Measurements from ENCODE around the gene TFF2. TPM values are rescaled to one million over a fixed set of nuclear protein-coding genes. Genes with fewer than 3 reads are reported as not detected.

Gene TFF2, protein sequence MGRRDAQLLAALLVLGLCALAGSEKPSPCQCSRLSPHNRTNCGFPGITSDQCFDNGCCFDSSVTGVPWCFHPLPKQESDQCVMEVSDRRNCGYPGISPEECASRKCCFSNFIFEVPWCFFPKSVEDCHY
- total RNA-seq (not detected), total RNA-seq (0 to 0.13 (median 0) reads per million in 172 experiments)
- polyA plus RNA-seq (2013, experiment 1 of 2) = not detected
- polyA plus RNA-seq (2013, experiment 2 of 2) = not detected

DNA sequence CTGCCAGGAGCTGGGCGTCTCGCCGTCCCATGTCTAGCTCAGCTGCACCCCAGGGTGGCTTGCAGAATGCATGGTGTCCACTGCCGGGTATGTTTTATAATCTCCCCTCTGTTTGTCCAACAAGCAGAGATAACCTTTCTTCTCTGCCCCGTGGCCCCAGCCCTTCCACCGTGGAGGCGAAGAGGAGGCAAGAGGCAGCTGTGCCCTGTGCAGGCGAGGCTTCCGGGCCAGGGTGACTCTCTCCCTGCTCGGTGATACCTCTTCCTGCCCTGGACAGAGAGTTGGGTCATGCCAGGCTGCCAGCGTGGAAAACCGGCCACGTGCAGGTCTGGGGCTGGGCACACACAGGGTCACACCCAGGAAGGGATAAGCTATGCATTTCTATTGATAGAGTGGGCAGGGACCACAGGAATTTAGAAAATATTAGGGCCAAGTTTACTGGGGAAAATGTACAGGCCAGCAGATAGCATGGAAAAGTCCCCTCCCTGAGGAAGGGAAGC lies at the start of gene TFF2:
TSS of gene TFF2 (minus strand) at position 68 of the 500 bp plus-strand sequence. CDS start at position 31, 37 bp downstream.
- Mint-ChIP-seq H3K4me3 (no peak within 1 kb of the TSS), H3K27ac (no peak within 1 kb of the TSS), H3K36me3 (ENCODE audit: low read depth) (no peaks in the 10 kb centered on the region), H3K27me3 (no peaks in the 10 kb centered on the region), H3K4me1 (ENCODE audit: low read depth) (no peaks in the 10 kb centered on the region), H3K9me3 (peaks cover 7% of the 10 kb centered on the region)
- DNase-seq = peak in 1 of 14 experiments; percentile 22
- POLR2A ChIA-PET = no interaction called here
- Histone ChIP-seq H3K9me3 (ENCODE audit: control insufficient read depth in 1 of 2, insufficient read depth in 1 of 2, low read length in 2 of 2) (peaks cover 0 to 8% of the 10 kb centered on the region in 2 experiments), H3K4me1 (ENCODE audit: insufficient read depth, low read length) (no peaks in the 10 kb centered on the region), H3K36me3 (ENCODE audit: insufficient read depth, low read length) (no peaks in the 10 kb centered on the region), H3K4me3 (ENCODE audit: low read length) (no peak within 1 kb of the TSS), H3K27me3 (ENCODE audit: control insufficient read depth in 1 of 2, insufficient read depth in 2 of 2, low read length in 2 of 2) (no peaks in the 10 kb centered on the region), H3K27ac (ENCODE audit: low read depth in 1 of 2, low read length in 2 of 2) (no peak within 1 kb of the TSS)
- intact Hi-C loops (cut with DNase I, micrococcal nuclease) = no loop called here
- TF ChIP-seq, protein P1, sequence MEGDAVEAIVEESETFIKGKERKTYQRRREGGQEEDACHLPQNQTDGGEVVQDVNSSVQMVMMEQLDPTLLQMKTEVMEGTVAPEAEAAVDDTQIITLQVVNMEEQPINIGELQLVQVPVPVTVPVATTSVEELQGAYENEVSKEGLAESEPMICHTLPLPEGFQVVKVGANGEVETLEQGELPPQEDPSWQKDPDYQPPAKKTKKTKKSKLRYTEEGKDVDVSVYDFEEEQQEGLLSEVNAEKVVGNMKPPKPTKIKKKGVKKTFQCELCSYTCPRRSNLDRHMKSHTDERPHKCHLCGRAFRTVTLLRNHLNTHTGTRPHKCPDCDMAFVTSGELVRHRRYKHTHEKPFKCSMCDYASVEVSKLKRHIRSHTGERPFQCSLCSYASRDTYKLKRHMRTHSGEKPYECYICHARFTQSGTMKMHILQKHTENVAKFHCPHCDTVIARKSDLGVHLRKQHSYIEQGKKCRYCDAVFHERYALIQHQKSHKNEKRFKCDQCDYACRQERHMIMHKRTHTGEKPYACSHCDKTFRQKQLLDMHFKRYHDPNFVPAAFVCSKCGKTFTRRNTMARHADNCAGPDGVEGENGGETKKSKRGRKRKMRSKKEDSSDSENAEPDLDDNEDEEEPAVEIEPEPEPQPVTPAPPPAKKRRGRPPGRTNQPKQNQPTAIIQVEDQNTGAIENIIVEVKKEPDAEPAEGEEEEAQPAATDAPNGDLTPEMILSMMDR (IDR thresholded peaks at IDR 0.05) = no peak
- ATAC-seq (ENCODE audit: poor library complexity) = no peak
- CTCF ChIA-PET = no interaction called here

DNA sequence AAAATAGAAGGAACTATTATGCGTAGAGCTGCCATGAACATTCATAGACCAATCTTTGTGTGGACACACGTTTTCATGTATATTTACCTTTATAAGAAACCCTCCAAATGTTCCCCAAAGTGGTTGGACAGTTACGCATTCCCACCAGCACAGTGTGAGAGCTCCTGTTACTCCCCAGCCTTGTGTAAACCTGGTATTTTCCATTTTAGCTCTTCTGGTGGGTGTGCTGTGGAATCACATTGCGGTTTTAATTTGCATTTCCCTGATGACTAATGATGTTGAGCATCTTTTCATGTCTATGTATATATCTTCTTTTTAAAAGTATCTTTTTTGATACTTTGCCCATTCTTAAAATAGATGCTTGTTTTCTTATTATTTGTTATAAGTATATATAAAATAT lies 49.7 kb upstream of the TFF2 start:
- Histone ChIP-seq H3K27ac (ENCODE audit: low read depth in 1 of 2, low read length in 2 of 2) (no peak overlapping the region), H3K4me3 (ENCODE audit: low read length) (no peak overlapping the region), H3K36me3 (ENCODE audit: insufficient read depth, low read length) (no peaks in the 10 kb centered on the region), H3K9me3 (ENCODE audit: control insufficient read depth in 1 of 2, insufficient read depth in 1 of 2, low read length in 2 of 2) (peaks cover 0 to 8% of the 10 kb centered on the region in 2 experiments), H3K4me1 (ENCODE audit: insufficient read depth, low read length) (peaks cover 47% of the 10 kb centered on the region), H3K27me3 (ENCODE audit: control insufficient read depth in 1 of 2, insufficient read depth in 2 of 2, low read length in 2 of 2) (no peaks in the 10 kb centered on the region)
- peaks cover 17% of the 10 kb centered on the region for H3K36me3 Mint-ChIP-seq (ENCODE audit: low read depth)
- TF ChIP-seq, protein P1 (IDR thresholded peaks at IDR 0.05) = no peak
- peaks cover 68% of the 10 kb centered on the region for H3K4me1 Mint-ChIP-seq (ENCODE audit: low read depth)
- H3K27me3 Mint-ChIP-seq = no peaks in the 10 kb centered on the region
- intact Hi-C loops (cut with DNase I, micrococcal nuclease) = loop anchor here in 1 of 2 experiments (5.0 kb wide), 1 partner anchor 63 kb away; no protein-coding TSS in a partner anchor
- peak overlapping the region; percentile 79 for H3K27ac Mint-ChIP-seq
- ChIA-PET POLR2A (interaction anchor here (1.0 kb wide), 1 partner anchor 10 kb away, joined by 3 read pairs; no protein-coding TSS in a partner anchor), CTCF (interaction anchor here (1.2 to 1.3 kb wide), 3 partner anchors 11 to 62 kb away, joined by 3 to 4 read pairs (median 3); no protein-coding TSS in a partner anchor)
- peak overlapping the region; percentile 57 for H3K4me3 Mint-ChIP-seq
- peaks cover 7% of the 10 kb centered on the region for H3K9me3 Mint-ChIP-seq
- peak in 3 of 14 experiments; percentile 39 to 58 (median 54) for DNase-seq
- no peak for ATAC-seq (ENCODE audit: poor library complexity)

DNA sequence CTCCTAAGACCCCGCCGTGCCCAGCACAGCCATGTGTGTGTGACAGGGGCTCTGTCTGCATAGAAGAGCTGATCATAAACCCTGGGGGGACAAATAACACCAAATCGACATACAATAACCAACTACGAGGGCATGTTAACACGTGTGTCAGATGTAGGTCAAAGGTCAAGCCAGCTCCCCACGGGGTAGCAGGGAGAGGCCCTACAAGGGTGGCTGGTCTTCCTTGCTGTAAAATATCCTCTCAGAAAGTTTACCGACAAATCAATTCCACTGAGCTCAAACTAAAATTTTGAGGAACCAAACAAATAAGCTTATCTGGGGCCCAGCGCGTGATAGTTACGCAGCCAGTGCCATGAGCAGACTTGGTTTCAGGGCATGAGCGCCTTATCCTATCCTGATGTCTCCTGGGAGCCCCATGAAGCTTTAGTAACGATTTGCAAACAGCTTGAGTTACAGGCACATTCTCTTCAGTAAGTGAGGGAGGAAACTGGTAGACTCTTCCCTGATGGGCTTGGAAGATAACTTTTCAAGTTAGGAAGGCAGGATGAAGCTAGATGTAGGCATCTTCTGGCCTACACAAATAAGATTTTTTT lies 47.7 kb upstream of the TFF2 start:
- Mint-ChIP-seq H3K9me3 (peaks cover 7% of the 10 kb centered on the region), H3K27ac (peak overlapping the region; percentile 69), H3K36me3 (ENCODE audit: low read depth) (peaks cover 1% of the 10 kb centered on the region), H3K4me3 (peak overlapping the region; percentile 4), H3K27me3 (no peaks in the 10 kb centered on the region), H3K4me1 (ENCODE audit: low read depth) (peaks cover 64% of the 10 kb centered on the region)
- Histone ChIP-seq H3K27ac (ENCODE audit: low read depth in 1 of 2, low read length in 2 of 2) (peak overlapping the region in 1 of 2 donors; percentile 37), H3K36me3 (ENCODE audit: insufficient read depth, low read length) (no peaks in the 10 kb centered on the region), H3K9me3 (ENCODE audit: control insufficient read depth in 1 of 2, insufficient read depth in 1 of 2, low read length in 2 of 2) (peaks cover 0 to 8% of the 10 kb centered on the region in 2 experiments), H3K4me3 (ENCODE audit: low read length) (no peak overlapping the region), H3K27me3 (ENCODE audit: control insufficient read depth in 1 of 2, insufficient read depth in 2 of 2, low read length in 2 of 2) (no peaks in the 10 kb centered on the region), H3K4me1 (ENCODE audit: insufficient read depth, low read length) (peaks cover 49% of the 10 kb centered on the region)
- POLR2A ChIA-PET = interaction anchor here (0.8 to 1.9 kb wide), 5 partner anchors 10 to 27 kb away, joined by 3 to 15 read pairs (median 5); no protein-coding TSS in a partner anchor
- TF ChIP-seq, protein P1 (IDR thresholded peaks at IDR 0.05) = no peak
- DNase-seq = no peak
- ATAC-seq (ENCODE audit: poor library complexity) = no peak
- intact Hi-C loops (cut with DNase I, micrococcal nuclease) = loop anchor here in 1 of 2 experiments (5.0 kb wide), 1 partner anchor 39 kb away; no protein-coding TSS in a partner anchor
- CTCF ChIA-PET = interaction anchor here (0.6 to 1.3 kb wide), 2 partner anchors 17 to 63 kb away, joined by 3 read pairs; no protein-coding TSS in a partner anchor

Data from CD4-positive, alpha-beta T cell (primary cell).